Activated CD8-positive, alpha-beta T cell treated with anti-CD3 and anti-CD28 coated beads for 36 hours (primary cell): ENCODE measurements around the gene AKAP12. TPM values are rescaled to one million over a fixed set of nuclear protein-coding genes. Genes with fewer than 3 reads are reported as not detected.

Experiments used
- ATAC-seq: fragments of 200-7000 bp; cut with Tn5 transposase; one replicate; pipeline ENCODE4 v1.10.0; 2021; ENCODE audit warnings: mild to moderate bottlenecking, moderate library complexity
- CTCF ChIA-PET: fragments of 350-600 bp; sonication (Branson Sonifier 250); formaldehyde crosslinking; loops from one replicate; lab custom pipeline; 2021; ENCODE audit warnings: antibody characterized with exemption; lab: Charles Lee
- POLR2A ChIA-PET: fragments of 350-600 bp; sonication (Branson Sonifier 250); formaldehyde crosslinking; loops from one replicate; lab custom pipeline; 2021; ENCODE audit warnings: antibody characterized with exemption; lab: Charles Lee
- DNase-seq: peaks from one replicate; pipeline ENCODE4 v3.0.0-alpha.2; 2020
- H3K27ac Mint-ChIP-seq: one replicate; pipeline ENCODE4 v1.8.0; 2021; ENCODE audit warnings: mild to moderate bottlenecking, mixed read lengths
- H3K27me3 Mint-ChIP-seq: one replicate; pipeline ENCODE4 v1.8.0; 2021; ENCODE audit warnings: mixed read lengths
- H3K36me3 Mint-ChIP-seq: one replicate; pipeline ENCODE4 v1.8.0; 2021; ENCODE audit warnings: low read depth, mixed read lengths
- H3K4me1 Mint-ChIP-seq: one replicate; pipeline ENCODE4 v1.8.0; 2021; ENCODE audit warnings: low read depth, mixed read lengths
- H3K4me3 Mint-ChIP-seq: one replicate; pipeline ENCODE4 v1.8.0; 2021; ENCODE audit warnings: mild to moderate bottlenecking, moderate library complexity, mixed read lengths
- H3K9me3 Mint-ChIP-seq: one replicate; pipeline ENCODE4 v1.8.0; 2021; ENCODE audit warnings: mixed read lengths
- intact Hi-C: fragments of 100-400 bp; cut with micrococcal nuclease; formaldehyde crosslinking; loops from one replicate; pipeline ENCODE4 v1.10.0; 2022
- total RNA-seq, 2 experiments: library from RNA; stranded (reverse); gene quantifications; one replicate each; pipeline ENCODE4 v1.2.3, GENCODE V29; 2021
- TF ChIP-seq, protein P1 (sequence below): fragments of 200-600 bp; IDR thresholded peaks from one replicate; pipeline ENCODE4 v1.8.0; 2022; ENCODE audit warnings: antibody characterized with exemption, mild to moderate bottlenecking

AKAP12 gene
- total RNA-seq, 2 experiments from 2014 or later = 3.2 to 4.0 TPM

DNA sequence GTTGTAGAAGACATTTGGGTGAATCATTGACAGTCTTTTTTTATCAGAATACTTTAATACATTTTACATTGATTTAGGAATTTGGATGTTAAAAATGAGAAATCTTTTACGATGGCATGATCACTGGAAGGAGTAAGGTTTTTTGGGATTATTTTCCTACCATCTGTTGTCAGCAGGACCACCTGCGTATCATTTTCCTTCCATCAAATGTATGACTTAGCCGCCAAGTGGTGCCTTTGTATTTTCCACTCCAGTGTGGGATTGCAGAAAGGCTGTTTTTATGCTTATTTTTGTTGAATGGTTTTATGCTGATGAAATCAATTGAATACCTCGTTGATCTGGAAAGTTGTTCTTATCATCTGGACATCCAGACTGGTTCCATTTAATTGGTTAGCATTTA is 35.8 kb downstream of the AKAP12 start:
- H3K4me1 Mint-ChIP-seq = no peaks in the 10 kb centered on the region
- CTCF ChIA-PET = interaction anchor here (0.8 kb wide), 1 partner anchor 49 kb away, joined by 4 read pairs; no protein-coding TSS in a partner anchor
- POLR2A ChIA-PET = no interaction called here
- no peak overlapping the region for H3K4me3 Mint-ChIP-seq
- intact Hi-C loops = no loop called here
- peaks cover 11% of the 10 kb centered on the region for H3K27me3 Mint-ChIP-seq
- H3K9me3 Mint-ChIP-seq = no peaks in the 10 kb centered on the region
- H3K36me3 Mint-ChIP-seq = no peaks in the 10 kb centered on the region
- H3K27ac Mint-ChIP-seq = no peak overlapping the region
- TF ChIP-seq, protein P1, sequence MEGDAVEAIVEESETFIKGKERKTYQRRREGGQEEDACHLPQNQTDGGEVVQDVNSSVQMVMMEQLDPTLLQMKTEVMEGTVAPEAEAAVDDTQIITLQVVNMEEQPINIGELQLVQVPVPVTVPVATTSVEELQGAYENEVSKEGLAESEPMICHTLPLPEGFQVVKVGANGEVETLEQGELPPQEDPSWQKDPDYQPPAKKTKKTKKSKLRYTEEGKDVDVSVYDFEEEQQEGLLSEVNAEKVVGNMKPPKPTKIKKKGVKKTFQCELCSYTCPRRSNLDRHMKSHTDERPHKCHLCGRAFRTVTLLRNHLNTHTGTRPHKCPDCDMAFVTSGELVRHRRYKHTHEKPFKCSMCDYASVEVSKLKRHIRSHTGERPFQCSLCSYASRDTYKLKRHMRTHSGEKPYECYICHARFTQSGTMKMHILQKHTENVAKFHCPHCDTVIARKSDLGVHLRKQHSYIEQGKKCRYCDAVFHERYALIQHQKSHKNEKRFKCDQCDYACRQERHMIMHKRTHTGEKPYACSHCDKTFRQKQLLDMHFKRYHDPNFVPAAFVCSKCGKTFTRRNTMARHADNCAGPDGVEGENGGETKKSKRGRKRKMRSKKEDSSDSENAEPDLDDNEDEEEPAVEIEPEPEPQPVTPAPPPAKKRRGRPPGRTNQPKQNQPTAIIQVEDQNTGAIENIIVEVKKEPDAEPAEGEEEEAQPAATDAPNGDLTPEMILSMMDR = no peak
- no peak for ATAC-seq
- DNase-seq = no peak

DNA sequence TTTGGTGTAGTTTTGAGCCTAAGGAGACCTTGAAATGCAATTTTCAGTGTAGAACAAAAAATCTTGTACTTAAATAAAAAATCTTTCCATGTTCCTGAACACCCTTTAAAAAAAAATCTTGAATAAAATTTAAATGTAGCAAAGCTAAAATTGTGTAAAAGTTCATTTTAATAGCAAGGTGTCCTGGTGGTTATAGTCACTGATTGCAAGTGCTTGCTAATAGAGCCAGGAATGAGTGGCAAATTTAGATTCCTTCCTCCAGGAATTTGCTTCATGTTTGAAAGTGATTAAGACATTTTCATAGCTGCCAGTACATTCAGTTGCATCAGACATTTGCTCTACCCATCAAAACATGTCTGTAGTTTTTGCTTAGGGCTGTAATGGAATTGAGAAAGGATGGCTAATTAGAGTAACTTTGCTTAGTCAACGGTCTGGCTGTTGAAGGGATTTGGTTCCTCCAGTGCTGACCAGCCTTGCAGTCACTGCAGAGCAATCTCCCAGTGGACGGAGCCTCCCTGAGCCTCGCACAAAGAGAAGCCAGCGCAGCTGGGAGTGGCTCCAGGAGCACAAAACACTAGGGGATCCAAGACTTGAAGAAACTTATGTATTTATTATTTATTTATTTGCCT is 36.5 kb downstream of the AKAP12 start:
- Mint-ChIP-seq H3K36me3 (no peaks in the 10 kb centered on the region), H3K9me3 (no peaks in the 10 kb centered on the region), H3K4me1 (no peaks in the 10 kb centered on the region), H3K27ac (no peak overlapping the region), H3K4me3 (no peak overlapping the region), H3K27me3 (peaks cover 14% of the 10 kb centered on the region)
- no peak for ATAC-seq
- ChIA-PET CTCF (interaction anchor here (1.3 kb wide), 1 partner anchor 48 kb away, joined by 3 read pairs; no protein-coding TSS in a partner anchor), POLR2A (no interaction called here)
- TF ChIP-seq, protein P1 = no peak
- intact Hi-C loops = no loop called here
- DNase-seq = no peak

DNA sequence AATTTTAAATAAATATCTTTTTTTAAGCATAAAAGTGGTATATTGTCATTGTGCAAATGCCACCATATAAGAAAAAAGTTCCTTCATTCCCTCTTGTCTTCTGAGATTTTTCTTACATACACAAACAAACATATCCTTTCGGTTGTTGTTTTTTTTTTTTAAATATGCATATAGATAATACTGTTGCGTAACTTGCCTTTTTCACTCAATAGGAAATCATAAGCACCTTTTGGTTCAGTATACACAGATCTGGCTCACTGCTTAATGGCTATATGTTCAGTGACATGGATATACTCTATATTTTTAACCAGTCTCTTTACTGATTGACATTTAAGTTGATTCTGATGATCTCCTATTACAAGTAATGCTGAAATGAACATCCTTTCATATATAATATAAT is 40.1 kb downstream of the AKAP12 start:
- intact Hi-C loops = no loop called here
- Mint-ChIP-seq H3K36me3 (no peaks in the 10 kb centered on the region), H3K9me3 (no peaks in the 10 kb centered on the region), H3K27me3 (peaks cover 26% of the 10 kb centered on the region), H3K4me3 (no peak overlapping the region), H3K27ac (no peak overlapping the region), H3K4me1 (peaks cover 4% of the 10 kb centered on the region)
- DNase-seq (no peak), ATAC-seq (no peak)
- POLR2A ChIA-PET = no interaction called here
- TF ChIP-seq, protein P1 = no peak
- CTCF ChIA-PET = interaction anchor here (1.2 kb wide), 1 partner anchor 44 kb away, joined by 3 read pairs; no protein-coding TSS in a partner anchor

DNA sequence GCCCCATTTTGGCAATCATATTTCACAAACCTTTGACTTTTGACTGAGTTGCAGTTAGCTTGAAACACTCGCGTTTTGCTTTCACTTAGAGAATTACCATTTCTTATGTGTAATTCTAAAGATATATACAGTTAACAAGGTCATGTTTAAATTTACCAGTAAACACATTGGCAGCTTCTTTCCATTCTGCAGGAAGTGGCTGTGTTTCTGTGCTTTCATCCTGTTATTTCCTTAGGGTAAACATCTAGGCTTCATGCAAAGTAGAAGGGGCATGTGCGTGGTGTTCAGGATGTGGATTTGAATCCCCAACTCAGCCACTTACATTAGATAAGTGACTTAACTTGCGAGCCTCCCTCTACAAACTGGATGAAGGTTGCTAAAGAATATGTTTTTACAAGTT is 41.1 kb downstream of the AKAP12 start:
- ATAC-seq = no peak
- intact Hi-C loops = no loop called here
- Mint-ChIP-seq H3K9me3 (no peaks in the 10 kb centered on the region), H3K36me3 (no peaks in the 10 kb centered on the region), H3K4me3 (no peak overlapping the region), H3K4me1 (peaks cover 10% of the 10 kb centered on the region), H3K27ac (no peak overlapping the region), H3K27me3 (peaks cover 26% of the 10 kb centered on the region)
- DNase-seq = no peak
- TF ChIP-seq, protein P1 = no peak
- POLR2A ChIA-PET = no interaction called here
- CTCF ChIA-PET = interaction anchor here (1.2 to 1.4 kb wide), 2 partner anchors 43 to 45 kb away, joined by 3 read pairs; no protein-coding TSS in a partner anchor

DNA sequence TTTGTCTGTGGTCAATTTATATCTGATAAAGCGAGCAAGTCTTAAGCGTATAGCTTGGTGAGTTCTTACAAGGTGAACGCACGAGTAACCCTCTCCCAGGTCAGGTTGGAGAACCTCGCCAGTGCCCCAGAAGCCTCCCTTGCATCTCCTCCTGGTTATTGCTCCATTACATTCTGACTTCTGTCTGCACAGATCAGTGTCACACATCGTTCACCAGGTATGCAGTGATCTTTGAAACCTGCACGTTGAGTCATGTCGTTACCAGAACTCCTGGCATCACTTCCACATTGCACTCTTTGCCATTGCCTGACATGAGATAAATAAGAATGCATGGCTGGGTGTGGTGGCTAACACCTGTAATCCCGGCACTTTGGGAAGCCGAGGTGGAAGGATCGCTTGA is 44.2 kb downstream of the AKAP12 start:
- ATAC-seq = no peak
- no peak overlapping the region for H3K27ac Mint-ChIP-seq
- peaks cover 16% of the 10 kb centered on the region for H3K4me1 Mint-ChIP-seq
- TF ChIP-seq, protein P1 = no peak
- CTCF ChIA-PET = interaction anchor here (1.2 to 1.3 kb wide), 2 partner anchors 50 to 270 kb away, joined by 3 to 6 read pairs; no protein-coding TSS in a partner anchor
- no peak overlapping the region for H3K4me3 Mint-ChIP-seq
- POLR2A ChIA-PET = no interaction called here
- no peaks in the 10 kb centered on the region for H3K36me3 Mint-ChIP-seq
- intact Hi-C loops = no loop called here
- DNase-seq = no peak
- peaks cover 24% of the 10 kb centered on the region for H3K27me3 Mint-ChIP-seq
- H3K9me3 Mint-ChIP-seq = no peaks in the 10 kb centered on the region
